HG02973 (cell line): Measurements from ENCODE around the gene HOXA11.

Experiments
- ATAC-seq: cut with Tn5 transposase; IDR thresholded peaks from one replicate; pipeline ENCODE4 v1.9.1; 2021; ENCODE audit warnings: moderate library complexity; ENCODE audit not compliant: unreplicated experiment

Gene HOXA11

DNA sequence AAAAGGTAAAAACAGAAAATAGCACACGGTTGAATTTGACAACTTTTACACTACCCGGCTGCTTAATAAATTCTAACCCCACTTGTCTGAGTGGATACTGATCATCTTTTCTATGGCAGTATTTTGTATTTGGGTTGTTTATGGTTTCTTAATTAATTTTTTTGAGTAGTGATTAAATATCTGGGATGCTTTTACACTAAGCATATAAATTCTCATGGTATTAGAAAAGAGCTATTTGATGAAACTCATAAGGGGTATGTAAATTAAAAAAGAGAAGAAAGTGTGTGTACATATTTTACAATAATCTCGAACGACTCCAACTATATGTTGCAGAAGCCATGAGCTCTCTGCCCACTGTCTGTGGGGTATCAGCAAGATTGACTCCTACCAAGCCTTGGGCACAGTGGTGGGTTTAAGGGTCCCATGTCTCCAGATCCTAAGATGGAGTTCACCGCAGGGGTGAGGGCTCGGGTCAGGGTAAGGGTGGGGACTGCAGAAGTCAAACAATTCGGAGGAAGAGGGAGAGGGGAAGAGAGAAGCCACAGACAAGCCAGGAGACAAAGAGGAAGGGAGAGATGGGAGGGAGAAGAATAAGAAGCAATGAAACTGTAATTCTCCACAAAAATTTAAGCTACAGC is 22.4 kb upstream of the HOXA11 start:
- ATAC-seq: no peak

DNA sequence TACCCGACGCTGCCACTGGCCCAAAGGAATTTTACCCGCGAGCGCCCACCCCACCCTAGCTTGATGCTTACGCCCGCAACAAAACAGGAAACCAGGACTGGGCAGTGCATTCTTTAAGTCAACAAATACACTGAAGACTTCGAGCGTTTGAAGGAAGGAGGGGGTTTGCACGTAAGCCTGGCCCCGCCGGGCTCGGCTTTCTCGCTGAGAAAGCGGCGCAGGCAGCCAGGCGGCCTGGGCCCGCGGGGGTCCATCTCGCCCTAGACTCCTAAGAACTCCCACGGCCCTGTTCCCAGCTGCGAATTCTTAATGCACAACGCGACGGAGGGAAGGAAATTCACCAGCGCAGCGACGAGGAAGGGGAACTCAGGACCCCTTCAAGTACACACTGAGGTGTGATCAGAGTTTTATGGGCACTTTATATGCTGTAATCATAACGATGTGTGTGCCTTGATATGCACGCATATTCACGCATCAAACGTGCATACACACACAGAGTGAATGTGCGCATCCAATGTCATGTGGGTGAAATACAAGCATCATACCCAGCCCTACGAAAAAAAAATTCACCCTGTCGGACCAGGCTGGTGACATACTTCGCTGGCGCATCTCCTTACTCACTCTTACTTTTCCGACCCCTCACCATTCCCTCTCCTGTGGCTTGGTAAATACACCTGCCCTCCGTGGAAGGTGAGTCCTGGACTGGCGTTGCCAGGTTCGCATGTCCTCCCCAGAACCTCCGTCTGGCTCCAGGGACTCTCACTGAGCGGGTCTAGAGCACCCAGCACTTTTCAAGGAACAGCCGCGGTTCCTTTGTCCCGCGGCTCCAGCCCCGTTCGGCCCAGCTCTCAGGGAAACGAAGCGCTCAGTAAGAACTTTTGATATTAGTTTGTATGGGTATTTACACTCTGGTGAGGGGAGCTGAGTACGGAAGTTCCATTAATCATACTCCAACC is 20.6 kb upstream of the HOXA11 start:
- ATAC-seq: no peak

DNA sequence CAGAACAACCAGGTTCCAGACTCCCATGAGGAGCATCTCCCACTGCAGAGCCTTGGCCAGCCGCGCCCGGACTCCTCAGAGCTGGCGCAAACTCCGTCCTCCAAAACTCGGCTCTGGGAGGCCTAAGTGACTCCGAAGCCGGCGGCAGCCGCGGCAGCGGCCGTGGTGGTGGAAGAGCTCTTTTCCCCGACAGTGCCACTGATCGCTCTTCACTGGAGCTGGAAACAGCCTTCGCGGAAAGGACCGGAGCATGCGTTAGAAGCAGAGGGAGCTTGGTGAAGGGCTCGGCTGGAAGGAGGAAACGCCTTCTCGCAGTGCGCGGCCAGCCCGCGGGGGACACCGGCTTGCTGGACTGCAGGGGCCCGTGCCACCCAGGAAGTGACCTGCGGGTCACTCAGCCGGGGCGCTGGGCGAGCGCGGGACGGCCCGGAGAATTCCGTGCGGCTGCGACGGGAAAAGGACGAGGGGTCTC is 19.9 kb upstream of the HOXA11 start:
- ATAC-seq: no peak

DNA sequence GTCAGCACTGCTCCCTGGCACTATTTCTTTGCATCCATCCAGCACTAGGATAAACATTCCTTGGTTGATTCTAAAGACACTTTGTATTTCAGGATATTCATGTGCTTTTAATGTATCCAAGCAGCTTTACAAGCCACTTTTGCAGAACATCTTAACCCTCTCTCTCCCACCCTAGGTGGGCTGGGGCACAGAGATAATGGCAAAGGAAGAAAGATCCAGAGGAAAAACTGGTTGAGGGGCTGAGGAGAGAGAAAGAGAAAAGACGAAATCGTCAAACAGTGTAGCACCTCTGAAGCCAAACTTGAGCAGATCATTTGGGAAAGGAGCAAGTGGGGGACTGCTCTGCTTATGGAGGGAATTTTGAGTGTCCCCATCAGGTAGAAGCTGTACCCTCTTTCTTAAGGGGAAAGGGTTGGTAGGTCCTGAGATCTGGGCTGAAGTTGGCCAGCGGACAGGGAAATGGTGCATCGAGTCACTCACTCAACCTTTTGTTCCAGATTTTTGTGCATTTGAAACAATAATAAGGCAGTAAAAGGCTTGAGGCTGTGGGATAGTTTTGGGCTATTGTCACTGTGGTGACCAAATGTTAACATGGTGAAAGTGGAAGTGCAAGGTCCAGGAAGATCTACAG is 19.0 kb upstream of the HOXA11 start:
- ATAC-seq: no peak

DNA sequence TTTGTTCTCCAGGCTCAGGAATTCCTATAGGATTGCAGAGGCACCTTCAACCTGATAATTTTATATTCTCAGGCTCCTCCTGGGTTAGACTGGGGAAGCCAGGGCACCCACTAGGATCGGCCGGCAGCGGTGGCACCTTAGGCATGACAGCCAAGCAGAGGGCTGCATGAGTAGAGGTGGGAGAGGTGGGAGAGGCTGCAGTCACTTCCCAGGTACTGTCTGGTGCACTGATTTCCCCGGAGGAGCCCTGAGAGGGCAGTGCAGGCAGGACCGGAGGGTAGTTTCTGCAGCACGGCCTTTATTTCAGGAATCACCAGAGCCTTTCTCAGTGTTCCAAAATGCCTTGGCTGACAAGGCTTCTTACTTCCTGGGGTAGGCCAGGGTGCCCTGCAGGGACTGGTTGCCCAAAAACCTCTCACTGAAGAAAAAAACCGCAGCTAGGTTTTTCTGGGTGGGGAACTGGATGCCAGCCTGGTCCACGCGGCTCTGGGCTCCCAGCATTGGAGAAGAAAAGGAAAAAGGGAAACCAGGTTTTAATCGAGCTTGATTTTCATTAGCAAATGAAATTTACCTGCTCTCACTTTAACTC is 18.4 kb upstream of the HOXA11 start:
- ATAC-seq: no peak

DNA sequence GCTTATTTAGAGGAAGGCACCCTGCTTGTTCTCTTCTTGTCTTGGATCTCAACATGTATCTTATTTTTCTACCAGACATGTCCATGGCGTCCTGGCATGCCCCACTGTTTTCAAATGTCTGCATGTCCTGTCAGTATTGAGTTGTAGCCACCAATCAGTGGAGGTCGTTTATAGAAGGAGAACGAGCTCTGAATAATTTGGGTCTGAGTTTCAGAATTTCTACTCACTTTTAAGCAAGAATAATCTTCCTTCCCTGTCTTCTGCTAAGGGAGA is 17.8 kb upstream of the HOXA11 start:
- ATAC-seq: no peak

DNA sequence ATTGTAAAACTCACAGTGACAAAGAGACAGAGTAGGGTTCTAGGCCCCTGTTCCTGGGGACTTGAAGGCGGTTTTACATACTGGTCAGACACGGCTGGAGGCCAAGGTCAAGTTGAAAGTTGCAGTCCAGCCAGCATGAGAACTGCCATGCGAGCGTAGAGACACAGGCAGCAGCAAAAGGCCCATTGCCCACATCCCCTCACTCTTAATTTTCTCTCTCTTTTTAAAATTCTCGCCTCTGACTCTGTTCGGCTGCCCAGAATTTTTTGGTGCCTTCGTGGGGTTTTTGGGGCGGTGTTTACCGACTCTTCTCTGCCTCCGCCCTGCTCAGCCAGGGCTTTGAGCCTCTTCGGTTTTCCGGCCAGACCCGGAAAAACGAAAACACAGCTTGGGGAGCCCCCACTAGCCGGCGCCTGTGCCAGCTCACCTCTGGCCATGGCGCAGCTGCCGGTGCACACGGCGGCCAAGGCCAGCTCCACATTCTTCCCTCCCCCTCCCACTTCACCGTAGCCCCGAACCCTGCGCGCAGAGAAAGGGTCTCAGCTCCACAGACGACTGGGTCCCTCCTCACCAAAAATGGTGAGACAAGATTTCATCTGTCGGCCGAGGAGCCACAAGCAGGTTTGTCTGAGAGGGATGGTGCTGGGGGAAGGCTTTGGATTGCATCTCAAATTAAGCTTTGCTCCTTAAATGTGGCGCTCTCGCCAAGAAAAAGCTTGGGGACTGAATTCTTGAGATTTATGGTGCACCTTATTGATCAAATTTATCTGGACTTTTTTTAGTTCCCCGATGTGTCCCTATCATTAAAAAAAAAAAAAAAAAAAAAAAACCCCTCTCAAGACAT is 17.2 kb upstream of the HOXA11 start:
- ATAC-seq: no peak

DNA sequence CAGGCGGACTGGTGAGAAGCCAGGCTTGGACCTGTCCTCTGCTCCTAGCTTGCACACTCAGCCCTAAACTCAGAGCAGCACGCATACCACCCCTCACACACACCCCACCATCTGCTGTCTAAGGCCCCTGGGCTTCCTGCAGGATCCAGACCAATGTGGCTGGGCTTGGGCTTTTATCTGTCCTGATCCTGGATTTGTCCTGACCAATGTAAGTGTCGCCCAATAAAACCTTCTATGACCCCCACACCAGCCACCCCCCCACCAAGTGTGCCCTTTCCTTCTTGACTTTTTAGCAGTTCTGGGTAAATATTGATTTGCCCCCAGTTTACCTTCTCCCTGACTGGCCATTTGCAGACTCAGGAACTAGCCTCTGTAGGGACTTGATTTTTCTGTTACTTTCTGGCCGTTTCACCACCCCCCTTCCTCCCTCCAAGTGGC is 16.6 kb upstream of the HOXA11 start:
- ATAC-seq: no peak

DNA sequence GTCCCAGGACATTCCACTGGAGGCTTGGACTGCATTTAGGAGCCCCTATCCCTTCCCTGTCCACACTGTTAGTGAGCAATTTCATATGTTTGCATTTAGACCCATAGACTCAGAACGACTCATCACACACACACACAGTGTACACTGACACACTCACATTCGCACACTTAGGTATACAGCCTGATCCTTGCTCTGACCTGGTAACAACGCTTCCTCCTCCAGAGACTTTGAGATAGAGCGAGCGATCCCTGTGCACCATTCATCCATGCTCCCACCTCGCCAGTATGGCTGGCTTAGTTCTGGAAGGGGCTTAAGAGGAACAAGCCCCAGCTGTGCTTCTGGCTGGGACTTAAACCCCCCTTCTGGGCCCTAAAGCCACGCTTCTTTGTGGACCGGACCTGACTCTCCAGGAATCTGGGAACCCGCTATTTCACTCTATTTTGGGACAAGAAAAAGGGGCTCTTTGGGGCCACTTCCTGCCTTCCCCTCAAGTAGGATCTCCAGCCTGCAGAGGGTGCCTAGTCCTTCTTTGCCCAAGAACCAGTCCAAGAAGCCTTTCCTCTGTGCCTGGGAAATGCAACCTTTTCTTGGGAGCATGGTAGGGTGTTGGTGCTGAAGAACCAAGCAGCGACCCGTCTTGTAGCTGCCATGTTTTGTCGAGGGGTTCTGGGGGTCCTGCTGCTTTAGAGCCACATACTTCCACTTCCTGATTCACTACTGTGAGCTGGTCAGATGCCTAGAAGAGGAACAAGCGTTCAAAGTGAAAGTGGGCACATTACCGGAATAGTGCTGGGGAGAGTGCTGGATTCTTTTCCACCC is 15.9 kb upstream of the HOXA11 start:
- no peak for ATAC-seq

DNA sequence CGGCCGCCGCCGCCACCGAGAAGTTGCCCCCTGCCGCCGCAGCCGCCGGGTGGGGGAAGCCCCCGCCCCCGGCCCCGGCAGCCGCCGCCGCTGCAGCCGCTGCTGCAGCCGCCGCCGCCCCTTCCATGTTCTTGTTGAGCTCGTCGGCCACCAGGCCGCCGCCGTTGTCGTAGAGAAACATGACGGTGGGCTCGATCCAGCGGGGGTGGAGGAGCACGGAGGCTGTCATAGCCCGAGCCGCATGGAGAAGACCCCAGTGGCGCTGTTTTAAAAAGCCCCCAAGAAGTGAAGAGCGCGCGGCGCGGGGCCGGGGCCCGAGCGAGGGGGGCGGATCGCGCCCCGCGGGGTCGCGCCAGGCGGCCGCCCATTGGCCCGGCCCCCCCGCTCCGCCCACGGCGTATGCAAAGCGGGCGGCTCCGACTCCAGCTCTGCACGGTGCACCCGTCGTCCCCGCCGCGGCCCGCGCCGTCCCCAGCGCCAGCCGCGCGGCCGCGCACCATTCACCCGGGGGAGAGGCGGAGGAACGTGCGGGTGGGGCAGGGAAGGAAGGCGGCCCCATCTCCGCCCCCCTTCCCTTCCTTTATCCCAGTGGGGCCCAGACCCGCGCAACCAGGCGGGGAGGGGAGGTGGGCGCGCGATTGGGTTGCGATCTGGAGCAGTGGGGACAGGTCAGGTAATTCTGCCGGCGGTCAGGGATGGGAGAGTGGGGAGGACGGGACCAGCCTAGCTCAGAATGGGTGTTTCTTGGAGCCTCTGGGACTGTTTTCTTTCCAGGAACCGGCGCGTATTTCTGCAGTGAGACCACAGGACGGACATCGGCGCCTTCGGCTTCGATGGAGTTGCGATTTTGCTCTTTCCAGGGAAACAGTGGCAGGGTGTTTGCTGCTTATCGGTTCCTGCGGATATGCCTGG is 15.1 kb upstream of the HOXA11 start, which contains the start of gene HOXA13:
Gene HOXA13 (minus strand): TSS at position 243 of the 912 bp plus-strand sequence. CDS start 14 bp downstream, at position 229.
- no peak for ATAC-seq

DNA sequence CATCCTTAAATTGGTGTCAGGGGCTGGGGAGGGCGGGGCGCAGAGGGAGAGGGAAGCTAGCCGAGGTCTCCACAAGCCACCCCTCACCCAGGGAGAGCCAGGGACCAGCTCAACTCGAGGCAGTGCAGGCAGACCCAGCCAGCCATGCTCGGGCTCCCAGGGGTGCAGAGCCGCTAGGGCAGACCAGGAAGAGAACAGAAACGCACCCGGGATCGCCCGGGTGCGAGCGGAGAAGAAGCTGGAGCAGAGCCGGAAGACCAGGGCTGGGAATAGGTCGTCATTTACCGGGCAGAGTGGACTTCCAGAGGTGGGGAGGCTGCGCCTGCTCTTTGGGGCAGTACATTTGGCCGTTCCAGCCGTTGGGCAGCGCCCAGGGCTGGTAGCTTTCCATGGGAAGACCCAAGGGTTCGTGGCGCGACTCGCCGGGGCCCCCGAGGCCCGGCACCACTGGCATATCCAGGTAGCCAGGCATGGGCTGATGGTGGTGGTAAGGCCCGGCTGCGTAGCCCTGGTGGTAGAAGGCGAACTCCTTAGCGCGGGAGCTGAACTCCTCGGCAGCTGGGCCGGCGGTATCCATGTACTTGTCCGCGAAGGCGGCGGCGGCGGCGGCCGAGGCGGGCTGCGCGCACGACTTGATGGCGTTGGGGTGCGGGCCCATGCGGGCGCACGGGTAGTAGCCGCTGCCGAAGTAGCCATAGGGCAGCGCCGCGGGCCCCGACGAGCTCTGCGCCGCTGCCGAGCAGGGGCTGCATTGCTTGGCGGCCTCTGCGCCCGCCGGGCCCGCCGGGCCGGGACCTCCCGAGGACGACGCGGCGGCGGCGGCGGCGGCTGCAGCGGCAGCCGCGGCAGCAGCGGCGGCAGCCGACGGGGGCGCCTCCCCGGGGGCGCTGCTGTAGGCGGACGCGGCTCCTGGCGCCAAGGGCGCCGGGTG is 14.1 kb upstream of the HOXA11 start:
- no peak for ATAC-seq

DNA sequence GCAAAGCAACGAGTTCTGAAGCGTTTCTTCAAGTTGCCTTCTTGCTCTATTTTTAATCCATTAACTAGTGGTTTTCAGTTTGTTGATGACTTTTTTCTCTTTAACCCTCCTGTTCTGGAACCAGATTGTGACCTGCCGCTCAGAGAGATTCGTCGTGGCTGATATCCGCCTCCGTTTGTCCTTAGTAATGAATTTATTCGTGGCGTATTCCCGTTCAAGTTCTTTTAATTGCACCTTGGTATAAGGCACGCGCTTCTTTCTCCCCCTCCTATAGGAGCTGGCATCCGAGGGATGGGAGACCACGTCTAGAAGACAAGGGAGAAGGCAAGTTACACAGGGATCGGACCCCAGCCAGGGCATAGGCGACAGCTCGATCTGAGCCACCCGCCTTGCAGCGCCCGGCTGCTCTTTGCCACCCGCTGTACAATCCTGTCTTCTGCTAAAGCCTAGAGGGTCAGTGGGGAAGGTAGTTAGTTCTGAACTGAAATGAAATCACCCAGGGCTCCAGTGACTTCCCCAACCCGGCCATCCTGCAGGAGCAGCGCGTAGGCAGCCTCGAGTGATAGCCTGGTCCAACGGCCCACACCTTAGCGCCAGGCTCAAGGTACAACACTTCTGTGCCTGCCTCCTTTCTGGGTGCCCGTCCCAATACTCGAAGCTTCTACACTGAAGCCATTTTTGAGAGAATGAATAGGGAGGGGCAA is 13.3 kb upstream of the HOXA11 start:
- no peak for ATAC-seq

DNA sequence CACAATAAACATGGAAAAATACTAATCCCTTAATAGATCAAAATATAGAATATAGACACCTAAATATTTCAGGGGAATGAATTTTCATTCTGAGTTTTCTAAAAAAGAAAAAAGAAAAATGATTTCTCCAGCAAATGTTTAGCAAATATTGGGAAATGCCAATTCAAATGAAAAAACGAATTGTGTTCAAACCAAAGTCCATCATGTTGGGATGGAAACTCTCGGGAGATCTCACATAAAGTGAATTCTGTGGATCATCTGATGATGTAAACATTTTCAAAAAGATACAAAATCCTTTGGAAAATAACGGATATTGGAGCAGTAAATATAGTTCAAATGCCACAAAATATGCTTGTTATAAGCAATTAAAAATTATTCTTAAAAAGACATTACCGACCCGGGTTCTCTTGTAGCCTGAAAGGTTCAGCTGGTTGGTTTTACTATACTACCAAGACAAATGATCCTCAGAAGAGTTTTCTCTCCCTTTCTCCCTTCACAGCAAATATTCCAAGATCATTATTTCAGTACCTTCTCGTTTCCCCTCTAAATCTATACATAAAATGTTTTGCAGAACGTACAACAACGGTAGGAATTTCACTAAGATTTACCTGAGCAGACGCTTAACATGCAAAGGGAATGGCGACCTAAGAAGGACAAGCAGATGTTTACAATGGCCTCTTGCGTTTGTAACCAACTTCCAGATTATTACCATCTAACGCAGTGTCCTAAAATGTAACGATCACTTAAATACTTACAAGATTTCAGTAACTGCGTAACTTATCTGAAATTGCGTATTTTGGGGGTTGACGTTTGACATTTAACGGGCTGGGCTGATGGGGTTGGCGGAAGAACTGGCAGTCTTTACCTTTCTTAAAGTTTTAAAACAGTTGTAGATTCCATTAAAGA is 12.4 kb upstream of the HOXA11 start:
- ATAC-seq: no peak

DNA sequence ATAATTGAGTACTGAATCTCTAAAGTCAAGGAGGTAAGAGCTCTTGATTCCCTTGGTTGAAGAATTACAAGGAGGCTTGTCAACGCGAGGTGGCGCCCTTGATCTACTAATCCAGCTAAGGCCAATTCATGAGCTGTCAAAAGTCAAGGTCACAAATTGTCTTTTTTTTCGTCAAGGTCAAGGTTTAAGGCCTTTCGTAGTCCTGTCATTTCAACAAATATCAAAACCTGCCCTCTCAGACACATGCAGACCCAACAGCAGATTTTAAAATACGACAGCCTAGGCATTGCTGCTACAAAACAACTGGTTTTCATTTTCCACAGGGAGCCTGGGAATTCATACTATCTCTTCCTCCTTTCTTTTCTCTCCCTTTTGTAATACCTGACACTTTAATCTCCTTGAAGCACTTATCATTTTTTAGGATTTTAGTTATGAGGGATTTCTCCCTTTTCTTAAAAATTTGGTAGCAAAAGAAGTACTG is 11.3 kb upstream of the HOXA11 start:
- no peak for ATAC-seq

DNA sequence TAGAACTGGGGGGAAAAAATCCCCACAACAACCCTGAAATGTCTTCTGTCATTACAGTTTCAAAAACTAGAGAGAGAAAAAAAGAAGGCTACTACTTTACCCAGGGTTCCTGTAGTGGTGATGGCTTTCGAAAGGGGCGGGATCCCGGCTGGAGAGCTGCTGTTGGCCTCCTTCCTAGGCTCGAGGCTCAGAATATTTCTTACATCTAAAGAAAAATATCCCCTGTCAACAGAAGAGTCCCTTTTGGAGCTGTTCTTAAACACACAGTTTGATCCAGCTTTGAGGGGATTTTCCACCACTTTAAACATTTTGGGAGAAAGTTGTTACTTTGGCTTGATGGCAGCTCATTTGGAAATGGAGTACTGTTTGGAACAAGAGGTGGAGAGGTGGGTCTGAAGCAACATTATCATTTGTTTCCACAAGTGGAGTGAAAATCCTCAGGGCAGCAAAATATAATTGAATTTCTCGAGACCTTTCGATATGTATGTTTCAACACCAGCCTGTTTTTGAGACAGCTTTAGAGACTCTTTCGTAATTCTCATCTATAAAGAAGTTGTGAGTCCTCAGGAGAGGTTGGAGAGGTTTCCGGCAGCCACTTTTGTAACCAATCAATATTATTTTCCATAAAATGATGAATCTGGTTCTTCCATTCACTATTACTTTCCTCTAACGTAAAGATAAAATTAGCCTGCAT is 9.8 kb upstream of the HOXA11 start:
- ATAC-seq: no peak
